Raji (cell line): ENCODE data around the gene KRT76.

Source experiments
- POLR2A ChIP-seq: IDR thresholded peaks from 2 replicates; pipeline ENCODE4 v1.6.1; 2011; ENCODE audit warnings: low read depth, low read length, control low read depth; ENCODE audit not compliant: insufficient read depth

KRT76 gene

GRCh38 chr12:52766351-52767019, 10.7 kb downstream of the KRT76 start:
- no peak for TF ChIP-seq POLR2A

GRCh38 chr12:52765702-52766101, 11.4 kb downstream of the KRT76 start:
- TF ChIP-seq POLR2A, result no peak

DNA sequence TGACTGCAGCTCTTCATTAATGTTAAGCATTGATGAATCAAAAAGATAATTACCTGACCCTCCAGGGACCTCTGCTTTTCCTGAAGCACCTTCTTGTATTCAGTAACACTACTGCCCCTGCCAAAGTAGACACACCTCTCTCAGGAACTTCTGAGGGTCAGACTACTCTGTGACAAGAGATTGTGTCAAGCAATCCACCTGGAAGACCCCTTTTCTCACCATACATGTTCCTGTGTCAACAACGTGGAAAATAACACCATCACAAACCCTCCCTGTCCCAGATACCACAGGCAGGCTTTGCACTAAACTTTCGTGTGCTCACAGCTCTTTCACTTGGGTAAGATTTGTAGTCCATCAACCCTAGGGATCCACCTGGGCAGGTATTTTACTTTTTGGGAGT, 13.2 kb downstream of the KRT76 start:
- no peak for TF ChIP-seq POLR2A

- no peak for TF ChIP-seq POLR2A
Observed at GRCh38 chr12:52763036-52763659, 14.0 kb downstream of the KRT76 start.

GRCh38 chr12:52761802-52762201, 15.3 kb downstream of the KRT76 start:
- TF ChIP-seq POLR2A, result no peak

GRCh38 chr12:52760623-52761022, 16.5 kb downstream of the KRT76 start:
- TF ChIP-seq POLR2A, result no peak

GRCh38 chr12:52759695-52760094, 17.4 kb downstream of the KRT76 start:
- no peak for TF ChIP-seq POLR2A

GRCh38 chr12:52759218-52759617, 17.9 kb downstream of the KRT76 start:
- no peak for TF ChIP-seq POLR2A

GRCh38 chr12:52757449-52758176, 19.5 kb downstream of the KRT76 start:
- TF ChIP-seq POLR2A, result no peak

GRCh38 chr12:52756281-52756960, 20.7 kb downstream of the KRT76 start:
- TF ChIP-seq POLR2A, result no peak

GRCh38 chr12:52755533-52755932, 21.6 kb downstream of the KRT76 start:
- TF ChIP-seq POLR2A, result no peak

DNA sequence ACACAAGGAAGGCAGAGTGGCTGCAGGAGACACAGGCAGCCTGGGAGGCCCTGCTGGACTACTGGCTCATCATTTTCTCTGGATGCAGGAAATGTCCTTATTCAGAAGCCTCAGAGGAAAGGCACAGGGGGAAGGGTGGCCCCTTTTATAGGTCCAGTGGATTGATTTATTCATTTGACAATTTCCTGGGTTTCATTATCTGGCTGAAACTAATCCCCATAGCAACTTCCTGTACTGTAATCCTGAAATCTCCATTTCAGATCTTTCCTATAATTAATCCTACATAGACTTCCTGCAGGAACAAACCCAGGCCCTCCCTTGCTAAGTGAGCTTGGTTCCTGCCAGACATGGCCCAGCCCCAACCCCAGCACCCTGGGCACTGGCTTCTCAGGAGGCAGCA, 23.0 kb downstream of the KRT76 start:
- TF ChIP-seq POLR2A, result no peak

GRCh38 chr12:52753283-52753682, 23.9 kb downstream of the KRT76 start:
- no peak for TF ChIP-seq POLR2A

GRCh38 chr12:52752516-52752915, 24.6 kb downstream of the KRT76 start:
- TF ChIP-seq POLR2A, result no peak

GRCh38 chr12:52751795-52752194, 25.4 kb downstream of the KRT76 start:
- TF ChIP-seq POLR2A, result no peak

- no peak for TF ChIP-seq POLR2A
Observed at GRCh38 chr12:52749827-52750226, 27.3 kb downstream of the KRT76 start.
